GM19372 (cell line): ENCODE measurements around the gene ADCY3.
A peak's percentile ranks its signal among the peaks of the same experiment; 100 is the strongest.

Experiments
- ATAC-seq: cut with Tn5 transposase; IDR thresholded peaks from one replicate; pipeline ENCODE4 v1.9.1; 2021; ENCODE audit warnings: mild to moderate bottlenecking, low read depth, moderate library complexity; ENCODE audit not compliant: unreplicated experiment

The ADCY3 gene

GRCh38 chr2:24834733-24835395 lies 85.2 kb downstream of the ADCY3 start:
- ATAC-seq: no peak

- ATAC-seq: no peak
Measured at GRCh38 chr2:24833821-24834732, 86.0 kb downstream of the ADCY3 start.

- no peak for ATAC-seq
Measured at GRCh38 chr2:24832931-24833701, 86.9 kb downstream of the ADCY3 start.

- no peak for ATAC-seq
Measured at GRCh38 chr2:24832521-24832920, 87.5 kb downstream of the ADCY3 start.

- no peak for ATAC-seq
Measured at GRCh38 chr2:24832073-24832461, 88.0 kb downstream of the ADCY3 start.

- no peak for ATAC-seq
Measured at GRCh38 chr2:24831221-24832072, 88.6 kb downstream of the ADCY3 start.

GRCh38 chr2:24830786-24831185 lies 89.3 kb downstream of the ADCY3 start:
- no peak for ATAC-seq

- no peak for ATAC-seq
Measured at GRCh38 chr2:24830351-24830750, 89.7 kb downstream of the ADCY3 start.

- no peak for ATAC-seq
Measured at GRCh38 chr2:24828238-24828996, 91.6 kb downstream of the ADCY3 start.

GRCh38 chr2:24827321-24828237 lies 92.5 kb downstream of the ADCY3 start:
- peak; percentile 83 for ATAC-seq

- ATAC-seq: no peak
Measured at GRCh38 chr2:24826773-24827145, 93.3 kb downstream of the ADCY3 start.

GRCh38 chr2:24825883-24826772 lies 93.9 kb downstream of the ADCY3 start:
- no peak for ATAC-seq

- no peak for ATAC-seq
Measured at GRCh38 chr2:24824966-24825882, 94.8 kb downstream of the ADCY3 start.

- ATAC-seq: no peak
Measured at GRCh38 chr2:24824071-24824588, 95.9 kb downstream of the ADCY3 start.

- ATAC-seq: no peak
Measured at GRCh38 chr2:24822049-24822706, 97.9 kb downstream of the ADCY3 start.

GRCh38 chr2:24821433-24821891 lies 98.6 kb downstream of the ADCY3 start:
- no peak for ATAC-seq
